ENCODE measurements around the gene ALDH3A2.

Gene ALDH3A2

DNA sequence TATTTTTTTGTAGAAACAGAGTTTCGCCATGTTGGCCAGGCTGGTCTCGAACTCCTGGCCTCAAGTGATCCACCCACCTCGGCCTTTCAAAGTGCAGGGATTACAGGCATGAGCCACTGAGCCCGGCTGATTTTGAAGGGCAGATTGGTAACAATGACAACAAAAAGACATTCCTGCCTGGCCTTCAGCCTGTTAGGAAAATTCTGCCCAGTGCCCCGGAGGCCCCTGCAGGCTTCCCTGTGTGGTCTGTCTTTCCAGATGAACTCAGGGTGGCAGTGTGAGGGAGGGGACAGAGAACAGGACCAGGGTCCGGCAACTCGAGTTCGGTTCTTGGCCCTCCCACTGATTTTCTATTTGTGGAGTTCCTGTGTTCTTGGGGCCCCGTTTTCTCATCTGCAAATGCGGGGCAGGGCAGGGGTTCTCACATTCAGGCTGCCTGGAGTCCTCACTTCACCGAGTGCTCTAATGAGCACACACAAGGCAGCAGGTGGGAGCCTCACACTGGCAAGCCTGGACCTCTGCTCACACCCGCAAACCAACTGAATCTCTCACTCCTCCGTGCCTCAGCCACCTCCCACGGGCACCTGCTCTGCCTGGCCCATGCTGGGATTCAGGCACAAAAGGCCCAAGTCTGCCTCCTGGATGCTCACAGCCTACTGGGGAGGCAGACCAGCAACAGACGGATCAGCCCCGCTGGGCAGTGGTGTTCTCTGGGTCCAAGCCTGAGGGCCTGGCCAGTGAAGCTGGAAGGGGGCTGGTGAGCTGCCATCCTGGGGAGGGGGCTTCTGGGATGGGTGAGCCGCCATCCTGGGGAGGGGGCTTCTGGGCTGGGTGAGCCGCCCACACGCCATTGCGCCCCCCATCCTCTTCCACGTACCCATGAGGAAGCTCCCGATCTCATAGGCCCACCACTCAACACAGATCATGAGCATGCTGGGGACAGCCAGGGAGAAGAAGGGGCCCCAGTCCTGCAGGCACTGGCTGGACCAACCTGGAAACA, 57.5 kb downstream of the ALDH3A2 start:
- TF ChIP-seq CTCF (IDR thresholded peaks at IDR 0.05; ENCODE audit: low read depth, low read length, missing control alignments) = no peak
- DNase-seq (ENCODE audit: low read depth) = no peak
- in situ Hi-C loops (cut with HindIII; ENCODE audit: low sequenced_read_pairs) = no loop called here
- no peak overlapping the region for H3K4me3 ChIP-seq (ENCODE audit: low read depth, low read length)

GRCh38 chr17:19706791-19707727, 58.5 kb downstream of the ALDH3A2 start:
- no peak for TF ChIP-seq CTCF (IDR thresholded peaks at IDR 0.05; ENCODE audit: low read depth, low read length, missing control alignments)
- no peak overlapping the region for H3K4me3 ChIP-seq (ENCODE audit: low read depth, low read length)
- DNase-seq (ENCODE audit: low read depth) = no peak
- in situ Hi-C loops (cut with HindIII; ENCODE audit: low sequenced_read_pairs) = no loop called here

DNA sequence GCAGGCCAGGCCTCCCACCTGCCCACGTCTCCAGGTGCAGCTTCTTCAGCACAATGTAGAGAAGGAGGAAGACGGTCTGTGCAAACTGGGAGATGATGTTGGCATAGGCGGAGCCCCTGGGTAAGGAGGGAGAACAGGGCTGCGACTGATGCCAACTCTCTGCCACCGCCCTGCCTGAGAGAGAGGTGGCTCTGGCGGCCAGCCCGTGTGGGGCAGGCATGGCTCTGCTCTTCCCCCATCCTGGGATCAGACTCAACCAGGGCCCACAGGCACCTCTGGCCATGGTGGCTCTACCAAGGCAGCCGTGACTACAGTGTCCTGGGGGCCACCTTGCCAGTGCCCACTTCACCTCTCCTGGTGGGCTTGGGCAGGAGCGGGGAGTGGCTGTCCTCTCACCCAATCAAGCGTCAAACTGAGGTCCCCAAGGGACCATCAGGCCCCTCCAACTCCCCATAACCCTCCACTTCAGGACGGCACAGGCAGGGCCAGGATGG, 59.2 kb downstream of the ALDH3A2 start:
- no peak for TF ChIP-seq CTCF (IDR thresholded peaks at IDR 0.05; ENCODE audit: low read depth, low read length, missing control alignments)
- H3K4me3 ChIP-seq (ENCODE audit: low read depth, low read length) = no peak overlapping the region
- no peak for DNase-seq (ENCODE audit: low read depth)

DNA sequence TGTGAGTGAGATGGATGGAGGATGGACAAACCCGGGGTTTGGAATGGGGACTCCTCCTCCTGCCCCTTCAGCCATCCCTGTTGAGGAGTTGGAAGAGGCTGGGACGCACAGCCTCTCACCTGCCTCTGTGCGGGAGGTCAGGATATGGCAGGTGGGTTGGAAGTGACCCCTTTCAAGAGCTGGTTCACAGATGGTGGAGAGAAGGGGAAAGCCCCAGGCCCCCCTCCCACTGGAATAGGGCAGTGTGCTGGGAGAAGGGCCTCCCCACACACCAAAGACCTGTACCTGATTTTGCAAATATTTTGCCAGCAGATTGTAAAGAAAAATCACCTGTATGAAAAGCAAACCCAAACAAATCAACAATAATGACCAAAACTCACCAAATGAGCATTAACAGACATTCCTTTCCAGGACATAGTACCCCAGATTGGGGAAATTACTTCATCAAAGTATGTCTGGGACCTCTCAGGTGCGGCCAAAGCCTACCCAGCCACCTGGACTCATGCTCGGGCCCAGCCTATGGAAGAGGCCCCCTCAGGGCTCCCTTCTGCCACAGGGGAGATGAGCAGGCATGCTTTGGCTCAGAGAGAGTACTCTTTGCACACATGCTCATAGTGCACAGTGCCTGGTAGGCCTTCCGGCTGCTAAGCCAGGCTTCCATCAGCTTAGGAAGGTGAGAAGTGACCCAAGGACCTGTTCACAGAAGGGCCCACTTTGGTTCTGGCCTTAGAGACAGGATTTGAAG, 60.1 kb downstream of the ALDH3A2 start:
- no peak overlapping the region for H3K4me3 ChIP-seq (ENCODE audit: low read depth, low read length)
- in situ Hi-C loops (cut with HindIII; ENCODE audit: low sequenced_read_pairs) = no loop called here
- TF ChIP-seq CTCF (IDR thresholded peaks at IDR 0.05; ENCODE audit: low read depth, low read length, missing control alignments) = no peak
- DNase-seq (ENCODE audit: low read depth) = no peak

More for the DNA sequence above, 59.2 kb downstream of the ALDH3A2 start:
- in situ Hi-C loops (cut with HindIII; ENCODE audit: low sequenced_read_pairs) = no loop called here

GRCh38 chr17:19709841-19710240, 61.3 kb downstream of the ALDH3A2 start:
- no peak for TF ChIP-seq CTCF (IDR thresholded peaks at IDR 0.05; ENCODE audit: low read depth, low read length, missing control alignments)
- no peak overlapping the region for H3K4me3 ChIP-seq (ENCODE audit: low read depth, low read length)
- no peak for DNase-seq (ENCODE audit: low read depth)
- in situ Hi-C loops (cut with HindIII; ENCODE audit: low sequenced_read_pairs) = no loop called here
